HepG2 (cell line): ENCODE results near the gene TM4SF18. TPM values are rescaled to one million over a fixed set of nuclear protein-coding genes. Genes with fewer than 3 reads are reported as not detected.

ENCODE experiments used
- ATAC-seq: fragments of 200-7000 bp; cut with Tn5 transposase; 3 replicates; pipeline ENCODE4 v1.9.1; 2020; ENCODE audit warnings: mild to moderate bottlenecking, moderate library complexity
- BruUV-seq: library from RNA; stranded (reverse); fragments of 400-500 nt; replicated peaks from 2 replicates; lab custom pipeline; 2021; lab: Mats Ljungman, UMichigan
- CTCF ChIA-PET: fragments of 300-600 bp; formaldehyde crosslinking; extraction: SDS; loops from one replicate; lab custom pipeline; 2021; ENCODE audit warnings: low total read pairs, inconsistent platforms, low intra/inter-chr PET ratio; lab: Yijun Ruan, JAX
- POLR2A ChIA-PET: fragments of 350-600 bp; sonication (Branson Sonifier 250); formaldehyde crosslinking; loops from one replicate; lab custom pipeline; 2020; ENCODE audit warnings: antibody characterized with exemption, inconsistent platforms; lab: Yijun Ruan, JAX
- DNase-seq: peaks from one replicate; pipeline ENCODE4 v3.0.0-alpha.2; 2015; ENCODE audit warnings: low spot score
- FAIRE-seq: peaks from 3 replicates; lab custom pipeline; 2011; peaks lifted over from hg19 to GRCh38; lab: Jason Lieb, UNC
- H2AFZ ChIP-seq: one replicate; pipeline ENCODE4 v1.6.1; 2011; ENCODE audit warnings: low read length, inconsistent platforms
- H3K27ac ChIP-seq: fragments of 300-600 bp; 3 replicates; pipeline ENCODE4 v1.8.0; 2011; ENCODE audit warnings: mixed run types, mild to moderate bottlenecking, mixed read lengths, low read length, inconsistent platforms; ENCODE audit not compliant: insufficient read depth; ENCODE audit errors: extremely low read length
- H3K27me3 ChIP-seq, 2 experiments: fragments of 200-600 bp in 1 of 2; 2 replicates in 1 of 2; 3 replicates in 1 of 2; pipeline versions ENCODE4 v1.6.0 to v1.8.0; 2011; ENCODE audit warnings: low read length in 2 of 2, mild to moderate bottlenecking in 2 of 2, moderate library complexity in 2 of 2, inconsistent platforms in 1 of 2; ENCODE audit not compliant: insufficient read depth in 2 of 2, control insufficient read depth in 1 of 2
- H3K36me3 ChIP-seq, 2 experiments: fragments of 200-600 bp in 1 of 2; replicated peaks in 1 of 2; 2 replicates in 1 of 2; 3 replicates in 1 of 2; pipeline versions ENCODE4 v1.5.1 to v1.8.0; 2011; ENCODE audit warnings: low read length in 2 of 2, inconsistent platforms in 1 of 2; ENCODE audit not compliant: insufficient read depth in 2 of 2, control insufficient read depth in 1 of 2
- H3K4me1 ChIP-seq: 2 replicates; pipeline ENCODE4 v1.5.1; 2012; ENCODE audit warnings: low read length, inconsistent platforms; ENCODE audit not compliant: insufficient read depth
- H3K4me2 ChIP-seq: 2 replicates; pipeline ENCODE4 v1.6.0; 2011; ENCODE audit warnings: low read depth, low read length, inconsistent platforms
- H3K4me3 ChIP-seq, 3 experiments: fragments of 200-600 bp in 1 of 3; sonication (generic), shearing (Covaris generic) in 1 of 3; replicated peaks in 1 of 3; 2 replicates each; pipeline ENCODE4 v1.5.1; 2011 to 2016; ENCODE audit warnings: low read length in 3 of 3, inconsistent platforms in 2 of 3, low read depth in 2 of 3, mild to moderate bottlenecking in 2 of 3, control low read depth in 1 of 3, mixed read lengths in 1 of 3; ENCODE audit not compliant: insufficient read depth in 1 of 3
- H3K79me2 ChIP-seq: one replicate; pipeline ENCODE4 v1.6.1; 2011; ENCODE audit warnings: low read length, inconsistent platforms; ENCODE audit not compliant: insufficient read depth
- H3K9ac ChIP-seq: 2 replicates; pipeline ENCODE4 v1.6.0; 2011; ENCODE audit warnings: mild to moderate bottlenecking, low read depth, low read length, inconsistent platforms; ENCODE audit not compliant: insufficient read depth
- H3K9me3 ChIP-seq: 2 replicates; pipeline ENCODE4 v1.5.1; 2012; ENCODE audit warnings: mild to moderate bottlenecking, low read length
- H4K20me1 ChIP-seq: 2 replicates; pipeline ENCODE4 v1.6.0; 2011; ENCODE audit warnings: inconsistent platforms, mild to moderate bottlenecking, low read length, moderate library complexity; ENCODE audit not compliant: insufficient read depth
- ARID5B ChIP-seq: IDR thresholded peaks from 2 replicates; pipeline ENCODE4 v1.4.0; 2020; ENCODE audit warnings: mild to moderate bottlenecking, missing genetic modification reagents
- HDAC6 ChIP-seq: fragments of 200-600 bp; sonication (generic); IDR thresholded peaks from 2 replicates; pipeline ENCODE4 v1.7.0; 2017; ENCODE audit warnings: mild to moderate bottlenecking, antibody characterized with exemption, low read length, low read depth
- MEIS1 ChIP-seq: sonication (generic); formaldehyde crosslinking; IDR thresholded peaks from 2 replicates; pipeline ENCODE4 v1.9.0; 2021; ENCODE audit warnings: mild to moderate bottlenecking, missing genetic modification reagents, moderate library complexity, borderline replicate concordance
- RARA ChIP-seq: IDR thresholded peaks from 2 replicates; pipeline ENCODE4 v1.6.1; 2016; ENCODE audit warnings: missing genetic modification reagents, missing compliant biosample characterization
- REST ChIP-seq, 2 experiments: IDR thresholded peaks; 2 replicates each; pipeline ENCODE4 v1.6.1; 2011 to 2012; ENCODE audit warnings: low read length in 2 of 2, borderline replicate concordance in 1 of 2, low read depth in 1 of 2, mild to moderate bottlenecking in 1 of 2, moderate library complexity in 1 of 2
- RXRB ChIP-seq: IDR thresholded peaks from 2 replicates; pipeline ENCODE4 v1.6.1; 2016; ENCODE audit warnings: borderline replicate concordance, missing genetic modification reagents, missing compliant biosample characterization
- THAP9 ChIP-seq: sonication (generic); formaldehyde crosslinking; IDR thresholded peaks from 2 replicates; pipeline ENCODE4; 2020; ENCODE audit warnings: missing genetic modification reagents, mild to moderate bottlenecking, borderline replicate concordance
- ZNF343 ChIP-seq: sonication (generic); formaldehyde crosslinking; IDR thresholded peaks from 2 replicates; pipeline ENCODE4 v1.4.0; 2020; ENCODE audit warnings: mild to moderate bottlenecking, missing genetic modification reagents
- ZNF674 ChIP-seq: sonication (generic); formaldehyde crosslinking; IDR thresholded peaks from 2 replicates; pipeline ENCODE4 v1.5.0; 2020; ENCODE audit warnings: low read depth, mild to moderate bottlenecking, missing genetic modification reagents
- ZNF776 ChIP-seq: sonication (generic); formaldehyde crosslinking; IDR thresholded peaks from 2 replicates; pipeline ENCODE4 v1.4.0; 2020; ENCODE audit warnings: mild to moderate bottlenecking, missing genetic modification reagents
- WGBS: methylation state at CpG from one replicate; pipeline ENCODE4 v1.1.6; 2017; ENCODE audit warnings: low lambda C conversion rate; 5-methylcytosine and 5-hydroxymethylcytosine counted together
- in situ Hi-C: cut with HindIII; loops from 2 replicates; pipeline ENCODE4 v1.10.0; 2017; ENCODE audit warnings: low pct_unique_long_range_greater_than_20kb; ENCODE audit not compliant: extremely low pct_ligation_motif_present
- intact Hi-C: fragments of 100-400 bp; cut with micrococcal nuclease; formaldehyde crosslinking; loops from one replicate; pipeline ENCODE4 v1.10.0; 2022; ENCODE audit not compliant: unreplicated experiment
- polyA plus RNA-seq, 8 experiments: library from polyadenylated mRNA; depleted of rRNA in 3 of 8; stranded (reverse) in 7 of 8; unstranded in 1 of 8; fragments of >200 nt; fragmentation: Illumina TruSeq in 4 of 8; extraction: Trizol in 4 of 8; gene quantifications; 2 replicates each; pipeline versions ENCODE4 v1.2.1 to v1.2.3, GENCODE V29; 2011 to 2016; ENCODE audit warnings: low read depth in 4 of 8, missing spikeins in 1 of 8, mixed read lengths in 1 of 8; ENCODE audit not compliant: insufficient read depth in 1 of 8
- total RNA-seq, 5 experiments: library from RNA; depleted of rRNA; stranded (reverse); fragments of >200 nt; fragmentation: Illumina TruSeq; extraction: Trizol; gene quantifications; 2 replicates each; pipeline ENCODE4 v1.2.3, GENCODE V29; 2016; ENCODE audit warnings: low read depth in 1 of 5

Gene TM4SF18
- total and polyA plus RNA-seq, 2 of the 13 experiments (the other 11 are each of a cell fraction or from before 2014, with no cell fraction given), result 0.15 TPM; not detected in 1

- no peaks in the 10 kb centered on the region for H3K27me3 ChIP-seq
- H3K36me3 ChIP-seq, result no peaks in the 10 kb centered on the region
- no peak overlapping the region for H3K4me3 ChIP-seq
- H4K20me1 ChIP-seq, result no peaks in the 10 kb centered on the region
- in situ Hi-C loops (loop anchor here (5.0 kb wide), 2 partner anchors 39 to 129 kb away; no protein-coding TSS in a partner anchor), intact Hi-C loops (loop anchor here (2.0 kb wide), 1 partner anchor 135 kb away; no protein-coding TSS in a partner anchor)
- DNase-seq (peak; percentile 75), ATAC-seq (no peak), FAIRE-seq (no peak)
- WGBS, result 26% methylated on average over 1 of the region's 1 CpG
- ChIA-PET CTCF (interaction anchor here (1.0 to 3.1 kb wide), 3 partner anchors 22 to 135 kb away, joined by 3 to 26 read pairs (median 6); no protein-coding TSS in a partner anchor), POLR2A (interaction anchor here (0.8 to 7.4 kb wide), 8 partner anchors 13 to 126 kb away, joined by 3 to 144 read pairs (median 6); partner anchors contain the start of gene TM4SF1)
- H3K79me2 ChIP-seq, result peaks cover 6% of the 10 kb centered on the region
- H3K9ac ChIP-seq, result peak overlapping the region; percentile 50
- peak overlapping the region; percentile 10 for H3K4me2 ChIP-seq
- H3K9me3 ChIP-seq, result no peaks in the 10 kb centered on the region
- no TSS peak for BruUV-seq
- peaks cover 71% of the 10 kb centered on the region for H3K4me1 ChIP-seq
- peak overlapping the region; percentile 99 for H3K27ac ChIP-seq
- no peak overlapping the region for H2AFZ ChIP-seq
- TF ChIP-seq ARID5B (CRISPR knock-in tag) (peak; percentile 57; the same call in 1 of the 2 replicates), HDAC6 (no peak), THAP9 (CRISPR knock-in tag) (no peak), REST (IDR thresholded peaks at IDR 0.05; ENCODE audit: borderline replicate concordance in 1 of 2, low read depth in 1 of 2, low read length in 2 of 2) (peak in 1 of 2 experiments; percentile 68; a peak in 2 of 4 replicates), ZNF776 (CRISPR knock-in tag) (no peak), RXRB (CRISPR knock-in tag) (peak; percentile 40; the same call in 1 of the 2 replicates), ZNF674 (CRISPR knock-in tag) (no peak), RARA (CRISPR knock-in tag) (peak; percentile 26; the same call in 1 of the 2 replicates), MEIS1 (CRISPR knock-in tag) (no peak), ZNF343 (no peak)
Measured at GRCh38 chr3:149353581-149354184, 20.2 kb upstream of the TM4SF18 start.
